Embryonic facial prominence (tissue), 1 donor: ENCODE data around the gene SLC9A7.
"Not testable (repeated sequence)": the region's sequence is repeated elsewhere in the genome, so short reads cannot be mapped to it uniquely, and the experiment has no call there.

Source experiments
- DNase-seq: peaks from one replicate; pipeline ENCODE4 v3.0.0-alpha.2; 2016; ENCODE audit errors: extremely low spot score

The SLC9A7 gene

GRCh38 chrX:46754586-46755061, 4.3 kb downstream of the SLC9A7 start:
- DNase-seq, result no peak

- no peak for DNase-seq
Measured at GRCh38 chrX:46754036-46754435, 4.9 kb downstream of the SLC9A7 start.

- DNase-seq, result no peak
Measured at GRCh38 chrX:46750889-46751288, 8.0 kb downstream of the SLC9A7 start.

- no peak for DNase-seq
Measured at GRCh38 chrX:46744009-46744408, 14.9 kb downstream of the SLC9A7 start.

- DNase-seq, result no peak
Measured at GRCh38 chrX:46743046-46743445, 15.9 kb downstream of the SLC9A7 start.

GRCh38 chrX:46739736-46740135, 19.2 kb downstream of the SLC9A7 start:
- no peak for DNase-seq

GRCh38 chrX:46737462-46737861, 21.5 kb downstream of the SLC9A7 start:
- no peak for DNase-seq

- no peak for DNase-seq
Measured at GRCh38 chrX:46737041-46737440, 21.9 kb downstream of the SLC9A7 start.

- no peak for DNase-seq
Measured at GRCh38 chrX:46735622-46736021, 23.3 kb downstream of the SLC9A7 start.

- DNase-seq, result no peak
Measured at GRCh38 chrX:46733226-46733625, 25.7 kb downstream of the SLC9A7 start.

- DNase-seq, result no peak
Measured at GRCh38 chrX:46730765-46731164, 28.2 kb downstream of the SLC9A7 start.

GRCh38 chrX:46727441-46727840, 31.5 kb downstream of the SLC9A7 start:
- no peak for DNase-seq

- DNase-seq, result not testable (repeated sequence)
Measured at GRCh38 chrX:46723569-46723927, 35.4 kb downstream of the SLC9A7 start.

- DNase-seq, result no peak
Measured at GRCh38 chrX:46722742-46723568, 36.0 kb downstream of the SLC9A7 start.

GRCh38 chrX:46716796-46717195, 42.1 kb downstream of the SLC9A7 start:
- DNase-seq, result no peak

- DNase-seq, result no peak
Measured at GRCh38 chrX:46715997-46716396, 42.9 kb downstream of the SLC9A7 start.

- no peak for DNase-seq
Measured at GRCh38 chrX:46715530-46715929, 43.4 kb downstream of the SLC9A7 start.

GRCh38 chrX:46713672-46714490, 45.0 kb downstream of the SLC9A7 start:
- DNase-seq, result no peak

- no peak for DNase-seq
Measured at GRCh38 chrX:46712764-46713163, 46.2 kb downstream of the SLC9A7 start.

GRCh38 chrX:46710927-46711623, 47.8 kb downstream of the SLC9A7 start:
- no peak for DNase-seq

- no peak for DNase-seq
Measured at GRCh38 chrX:46710425-46710824, 48.5 kb downstream of the SLC9A7 start.

- DNase-seq, result no peak
Measured at GRCh38 chrX:46707274-46707965, 51.5 kb downstream of the SLC9A7 start.
